ENCODE measurements around the gene IL19.

IL19 gene

DNA sequence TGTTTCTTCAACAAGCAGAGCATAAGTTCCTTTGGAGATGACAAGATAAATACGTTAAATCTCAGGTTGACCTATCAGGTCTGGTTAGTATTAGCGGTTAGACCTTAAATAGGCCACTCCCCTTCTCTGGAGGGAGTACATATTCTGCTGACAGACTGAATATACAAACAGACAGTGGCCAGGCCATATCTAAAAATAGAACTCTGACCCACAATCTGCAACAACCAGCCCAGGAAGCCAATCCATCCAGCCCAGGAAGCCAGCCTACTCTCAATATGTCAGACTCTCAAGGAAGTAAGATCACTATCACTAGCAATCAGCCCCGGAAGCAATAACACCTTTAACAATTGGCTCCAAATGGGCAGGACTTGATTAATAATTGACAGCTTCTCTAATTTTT lies 101.6 kb downstream of the IL19 start:
- no peaks in the 10 kb centered on the region for H3K4me1 ChIP-seq (ENCODE audit: control insufficient read depth, insufficient read depth, low read length)
- no peaks in the 10 kb centered on the region for H3K9me3 ChIP-seq (replicated peaks; ENCODE audit: low read length)
- H3K36me3 ChIP-seq (ENCODE audit: insufficient read depth, low read length), result no peaks in the 10 kb centered on the region
- H3K4me2 ChIP-seq (ENCODE audit: low read length), result no peak overlapping the region
- no peak overlapping the region for H3K4me3 ChIP-seq (ENCODE audit: low read length)
- no peak overlapping the region for H3K9ac ChIP-seq (ENCODE audit: low read depth, low read length)
- peaks cover 20% of the 10 kb centered on the region for H3K27me3 ChIP-seq (ENCODE audit: control insufficient read depth, insufficient read depth, low read length)

- peaks cover 7% of the 10 kb centered on the region for H3K9me3 ChIP-seq (replicated peaks; ENCODE audit: low read length)
- peaks cover 10% of the 10 kb centered on the region for H3K27me3 ChIP-seq (ENCODE audit: control insufficient read depth, insufficient read depth, low read length)
- no peaks in the 10 kb centered on the region for H3K36me3 ChIP-seq (ENCODE audit: insufficient read depth, low read length)
- no peaks in the 10 kb centered on the region for H3K4me1 ChIP-seq (ENCODE audit: control insufficient read depth, insufficient read depth, low read length)
- no peak overlapping the region for H3K9ac ChIP-seq (ENCODE audit: low read depth, low read length)
- no peak overlapping the region for H3K4me3 ChIP-seq (ENCODE audit: low read length)
- H3K4me2 ChIP-seq (ENCODE audit: low read length), result no peak overlapping the region
Measured at GRCh38 chr1:206873603-206874188, 103.1 kb downstream of the IL19 start.

DNA sequence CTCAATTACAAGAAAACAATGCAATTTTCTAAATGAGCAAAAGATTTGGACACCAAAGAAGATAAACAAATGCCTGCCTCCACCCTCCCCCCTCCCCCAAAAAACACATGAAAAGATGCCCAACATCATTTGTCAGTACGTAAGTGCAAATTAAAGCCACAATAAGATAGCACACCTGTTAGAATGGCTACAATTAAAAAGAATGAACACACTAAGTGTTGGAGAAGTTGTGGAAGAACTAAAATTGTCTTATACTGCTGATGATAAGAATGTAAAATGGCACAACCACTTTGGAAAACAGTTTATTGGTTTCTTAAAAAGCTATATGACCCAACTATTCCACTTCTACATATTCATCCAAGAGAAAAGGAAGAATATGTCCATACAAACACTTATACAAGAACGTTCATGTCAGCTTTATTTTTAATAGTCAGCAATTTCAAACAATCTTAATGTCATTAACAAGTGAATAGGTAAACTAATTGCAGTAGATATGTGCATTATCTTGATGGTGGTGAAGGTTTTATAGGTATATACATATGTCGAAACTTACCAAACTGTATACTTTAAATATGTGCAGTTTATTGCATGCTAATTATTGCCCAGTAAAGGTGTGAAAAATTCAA lies 105.3 kb downstream of the IL19 start:
- peaks cover 7% of the 10 kb centered on the region for H3K9me3 ChIP-seq (replicated peaks; ENCODE audit: low read length)
- no peak overlapping the region for H3K9ac ChIP-seq (ENCODE audit: low read depth, low read length)
- no peaks in the 10 kb centered on the region for H3K27me3 ChIP-seq (ENCODE audit: control insufficient read depth, insufficient read depth, low read length)
- H3K4me3 ChIP-seq (ENCODE audit: low read length), result no peak overlapping the region
- H3K4me2 ChIP-seq (ENCODE audit: low read length), result no peak overlapping the region
- no peaks in the 10 kb centered on the region for H3K4me1 ChIP-seq (ENCODE audit: control insufficient read depth, insufficient read depth, low read length)
- no peaks in the 10 kb centered on the region for H3K36me3 ChIP-seq (ENCODE audit: insufficient read depth, low read length)

GRCh38 chr1:206878456-206878855 lies 107.9 kb downstream of the IL19 start:
- peaks cover 7% of the 10 kb centered on the region for H3K9me3 ChIP-seq (replicated peaks; ENCODE audit: low read length)
- no peaks in the 10 kb centered on the region for H3K4me1 ChIP-seq (ENCODE audit: control insufficient read depth, insufficient read depth, low read length)
- no peaks in the 10 kb centered on the region for H3K36me3 ChIP-seq (ENCODE audit: insufficient read depth, low read length)
- no peak overlapping the region for H3K4me3 ChIP-seq (ENCODE audit: low read length)
- no peak overlapping the region for H3K9ac ChIP-seq (ENCODE audit: low read depth, low read length)
- H3K27me3 ChIP-seq (ENCODE audit: control insufficient read depth, insufficient read depth, low read length), result no peaks in the 10 kb centered on the region
- H3K4me2 ChIP-seq (ENCODE audit: low read length), result no peak overlapping the region

DNA sequence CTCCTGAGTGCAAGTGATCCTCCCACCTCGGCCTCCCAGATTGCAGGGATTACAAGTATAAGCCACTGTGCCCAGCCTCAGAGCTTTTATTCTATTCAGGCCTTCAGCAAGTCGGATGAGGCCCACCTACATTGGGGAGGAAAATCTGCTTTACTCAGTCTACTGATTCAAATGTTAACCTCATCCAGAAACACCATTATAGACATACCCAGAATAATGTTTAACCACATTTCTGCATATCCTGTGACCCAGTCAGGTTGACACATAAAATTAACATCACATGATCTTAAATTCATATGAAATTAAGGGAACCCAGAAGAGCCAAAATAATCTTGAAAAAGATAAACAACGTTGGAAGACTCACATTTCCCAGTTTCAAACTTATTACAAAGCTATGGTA lies 109.7 kb downstream of the IL19 start:
- peaks cover 7% of the 10 kb centered on the region for H3K9me3 ChIP-seq (replicated peaks; ENCODE audit: low read length)
- H3K27me3 ChIP-seq (ENCODE audit: control insufficient read depth, insufficient read depth, low read length), result no peaks in the 10 kb centered on the region
- H3K9ac ChIP-seq (ENCODE audit: low read depth, low read length), result no peak overlapping the region
- no peaks in the 10 kb centered on the region for H3K36me3 ChIP-seq (ENCODE audit: insufficient read depth, low read length)
- H3K4me2 ChIP-seq (ENCODE audit: low read length), result no peak overlapping the region
- no peaks in the 10 kb centered on the region for H3K4me1 ChIP-seq (ENCODE audit: control insufficient read depth, insufficient read depth, low read length)
- H3K4me3 ChIP-seq (ENCODE audit: low read length), result no peak overlapping the region

DNA sequence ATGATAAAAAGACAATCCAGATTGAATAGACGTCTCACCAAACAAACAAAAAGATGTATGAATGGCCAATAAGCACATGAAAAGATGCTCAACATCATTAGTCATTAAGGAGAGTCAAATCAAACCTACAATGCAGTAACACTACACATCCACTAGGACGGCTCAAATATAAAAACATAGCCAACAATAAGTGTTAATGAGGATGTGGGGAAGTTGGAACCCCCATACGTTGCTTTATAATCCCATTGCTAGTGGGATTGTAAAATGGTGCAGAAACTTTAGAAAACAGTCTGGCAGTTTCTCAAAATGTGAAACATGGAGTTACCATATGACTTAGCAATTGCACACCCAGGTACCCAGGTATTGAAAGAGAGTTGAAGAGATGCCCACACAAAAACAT lies 112.0 kb downstream of the IL19 start:
- H3K4me1 ChIP-seq (ENCODE audit: control insufficient read depth, insufficient read depth, low read length), result peaks cover 3% of the 10 kb centered on the region
- no peaks in the 10 kb centered on the region for H3K36me3 ChIP-seq (ENCODE audit: insufficient read depth, low read length)
- H3K27me3 ChIP-seq (ENCODE audit: control insufficient read depth, insufficient read depth, low read length), result no peaks in the 10 kb centered on the region
- no peak overlapping the region for H3K4me3 ChIP-seq (ENCODE audit: low read length)
- H3K4me2 ChIP-seq (ENCODE audit: low read length), result no peak overlapping the region
- peaks cover 7% of the 10 kb centered on the region for H3K9me3 ChIP-seq (replicated peaks; ENCODE audit: low read length)
- no peak overlapping the region for H3K9ac ChIP-seq (ENCODE audit: low read depth, low read length)

DNA sequence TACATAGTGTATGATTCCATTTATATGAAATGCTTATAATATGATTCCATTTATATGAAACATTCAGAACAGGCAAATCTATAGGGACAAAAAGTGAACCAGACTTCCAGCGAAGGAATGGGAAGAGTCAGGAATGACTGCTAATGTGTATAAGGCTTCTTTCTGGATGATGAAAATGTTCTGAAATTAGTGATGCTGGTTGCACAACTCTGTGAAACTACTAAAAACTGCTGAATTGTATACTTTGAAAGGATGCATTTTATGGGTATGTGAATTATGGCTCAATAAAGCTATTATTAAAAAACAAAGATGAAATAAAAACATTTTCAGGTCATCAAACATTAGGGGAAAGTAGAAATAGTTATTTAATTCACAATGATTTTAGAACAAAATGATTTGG lies 112.6 kb downstream of the IL19 start:
- no peak overlapping the region for H3K4me2 ChIP-seq (ENCODE audit: low read length)
- H3K27me3 ChIP-seq (ENCODE audit: control insufficient read depth, insufficient read depth, low read length), result no peaks in the 10 kb centered on the region
- peaks cover 8% of the 10 kb centered on the region for H3K4me1 ChIP-seq (ENCODE audit: control insufficient read depth, insufficient read depth, low read length)
- H3K4me3 ChIP-seq (ENCODE audit: low read length), result no peak overlapping the region
- H3K9me3 ChIP-seq (replicated peaks; ENCODE audit: low read length), result peaks cover 5% of the 10 kb centered on the region
- H3K36me3 ChIP-seq (ENCODE audit: insufficient read depth, low read length), result no peaks in the 10 kb centered on the region
- H3K9ac ChIP-seq (ENCODE audit: low read depth, low read length), result no peak overlapping the region

GRCh38 chr1:206883876-206884275 lies 113.3 kb downstream of the IL19 start:
- H3K4me3 ChIP-seq (ENCODE audit: low read length), result no peak overlapping the region
- no peaks in the 10 kb centered on the region for H3K36me3 ChIP-seq (ENCODE audit: insufficient read depth, low read length)
- no peak overlapping the region for H3K4me2 ChIP-seq (ENCODE audit: low read length)
- H3K9ac ChIP-seq (ENCODE audit: low read depth, low read length), result no peak overlapping the region
- no peaks in the 10 kb centered on the region for H3K27me3 ChIP-seq (ENCODE audit: control insufficient read depth, insufficient read depth, low read length)
- no peaks in the 10 kb centered on the region for H3K9me3 ChIP-seq (replicated peaks; ENCODE audit: low read length)
- H3K4me1 ChIP-seq (ENCODE audit: control insufficient read depth, insufficient read depth, low read length), result peaks cover 8% of the 10 kb centered on the region

- Histone ChIP-seq H3K4me2 (ENCODE audit: low read length) (no peak overlapping the region), H3K27me3 (ENCODE audit: control insufficient read depth, insufficient read depth, low read length) (no peaks in the 10 kb centered on the region), H3K4me1 (ENCODE audit: control insufficient read depth, insufficient read depth, low read length) (peaks cover 17% of the 10 kb centered on the region), H3K36me3 (ENCODE audit: insufficient read depth, low read length) (no peaks in the 10 kb centered on the region), H3K9ac (ENCODE audit: low read depth, low read length) (no peak overlapping the region), H3K9me3 (replicated peaks; ENCODE audit: low read length) (no peaks in the 10 kb centered on the region), H3K4me3 (ENCODE audit: low read length) (no peak overlapping the region)
Measured at GRCh38 chr1:206885341-206886060, 114.9 kb downstream of the IL19 start.

- Histone ChIP-seq H3K27me3 (ENCODE audit: control insufficient read depth, insufficient read depth, low read length) (no peaks in the 10 kb centered on the region), H3K4me1 (ENCODE audit: control insufficient read depth, insufficient read depth, low read length) (peaks cover 31% of the 10 kb centered on the region), H3K4me3 (ENCODE audit: low read length) (no peak overlapping the region), H3K36me3 (ENCODE audit: insufficient read depth, low read length) (no peaks in the 10 kb centered on the region), H3K9me3 (replicated peaks; ENCODE audit: low read length) (no peaks in the 10 kb centered on the region), H3K4me2 (ENCODE audit: low read length) (no peak overlapping the region), H3K9ac (ENCODE audit: low read depth, low read length) (no peak overlapping the region)
Measured at GRCh38 chr1:206886831-206887230, 116.3 kb downstream of the IL19 start.

GRCh38 chr1:206887701-206888100 lies 117.1 kb downstream of the IL19 start:
- no peak overlapping the region for H3K4me3 ChIP-seq (ENCODE audit: low read length)
- no peak overlapping the region for H3K9ac ChIP-seq (ENCODE audit: low read depth, low read length)
- no peak overlapping the region for H3K4me2 ChIP-seq (ENCODE audit: low read length)
- H3K4me1 ChIP-seq (ENCODE audit: control insufficient read depth, insufficient read depth, low read length), result peaks cover 38% of the 10 kb centered on the region
- no peaks in the 10 kb centered on the region for H3K27me3 ChIP-seq (ENCODE audit: control insufficient read depth, insufficient read depth, low read length)
- H3K9me3 ChIP-seq (replicated peaks; ENCODE audit: low read length), result no peaks in the 10 kb centered on the region
- H3K36me3 ChIP-seq (ENCODE audit: insufficient read depth, low read length), result no peaks in the 10 kb centered on the region

Data from skeletal muscle satellite cell (primary cell).